ENCODE data around the gene LAMA2.

Gene LAMA2

DNA sequence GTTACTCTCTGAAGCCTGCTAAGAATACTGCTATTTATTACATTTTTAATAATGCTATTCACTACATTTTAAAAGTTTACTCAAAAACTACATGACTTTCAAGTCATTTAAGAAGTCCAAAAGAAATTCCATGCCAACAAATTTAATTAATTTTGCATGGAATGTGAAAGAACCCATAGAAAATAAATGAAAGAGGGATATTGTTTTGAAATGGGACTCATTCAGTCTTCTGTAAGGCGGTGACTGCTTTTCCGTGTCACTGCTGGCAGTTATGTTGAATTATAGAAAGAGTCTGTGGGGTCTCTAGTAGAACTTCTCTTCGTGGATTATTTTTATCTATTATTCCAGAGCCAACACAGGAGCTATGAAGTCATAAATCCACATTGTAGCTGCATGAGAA lies 211.2 kb downstream of the LAMA2 start:
- TF ChIP-seq, protein P1, sequence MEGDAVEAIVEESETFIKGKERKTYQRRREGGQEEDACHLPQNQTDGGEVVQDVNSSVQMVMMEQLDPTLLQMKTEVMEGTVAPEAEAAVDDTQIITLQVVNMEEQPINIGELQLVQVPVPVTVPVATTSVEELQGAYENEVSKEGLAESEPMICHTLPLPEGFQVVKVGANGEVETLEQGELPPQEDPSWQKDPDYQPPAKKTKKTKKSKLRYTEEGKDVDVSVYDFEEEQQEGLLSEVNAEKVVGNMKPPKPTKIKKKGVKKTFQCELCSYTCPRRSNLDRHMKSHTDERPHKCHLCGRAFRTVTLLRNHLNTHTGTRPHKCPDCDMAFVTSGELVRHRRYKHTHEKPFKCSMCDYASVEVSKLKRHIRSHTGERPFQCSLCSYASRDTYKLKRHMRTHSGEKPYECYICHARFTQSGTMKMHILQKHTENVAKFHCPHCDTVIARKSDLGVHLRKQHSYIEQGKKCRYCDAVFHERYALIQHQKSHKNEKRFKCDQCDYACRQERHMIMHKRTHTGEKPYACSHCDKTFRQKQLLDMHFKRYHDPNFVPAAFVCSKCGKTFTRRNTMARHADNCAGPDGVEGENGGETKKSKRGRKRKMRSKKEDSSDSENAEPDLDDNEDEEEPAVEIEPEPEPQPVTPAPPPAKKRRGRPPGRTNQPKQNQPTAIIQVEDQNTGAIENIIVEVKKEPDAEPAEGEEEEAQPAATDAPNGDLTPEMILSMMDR (IDR thresholded peaks at IDR 0.05; ENCODE audit: borderline replicate concordance, control extremely low read depth, extremely low read depth, insufficient read depth, missing control alignments), result no peak
- DNase-seq (ENCODE audit: low spot score), result no peak
- in situ Hi-C loops (cut with MboI; ENCODE audit: low sequenced_read_pairs, unreplicated experiment), result no loop called here

DNA sequence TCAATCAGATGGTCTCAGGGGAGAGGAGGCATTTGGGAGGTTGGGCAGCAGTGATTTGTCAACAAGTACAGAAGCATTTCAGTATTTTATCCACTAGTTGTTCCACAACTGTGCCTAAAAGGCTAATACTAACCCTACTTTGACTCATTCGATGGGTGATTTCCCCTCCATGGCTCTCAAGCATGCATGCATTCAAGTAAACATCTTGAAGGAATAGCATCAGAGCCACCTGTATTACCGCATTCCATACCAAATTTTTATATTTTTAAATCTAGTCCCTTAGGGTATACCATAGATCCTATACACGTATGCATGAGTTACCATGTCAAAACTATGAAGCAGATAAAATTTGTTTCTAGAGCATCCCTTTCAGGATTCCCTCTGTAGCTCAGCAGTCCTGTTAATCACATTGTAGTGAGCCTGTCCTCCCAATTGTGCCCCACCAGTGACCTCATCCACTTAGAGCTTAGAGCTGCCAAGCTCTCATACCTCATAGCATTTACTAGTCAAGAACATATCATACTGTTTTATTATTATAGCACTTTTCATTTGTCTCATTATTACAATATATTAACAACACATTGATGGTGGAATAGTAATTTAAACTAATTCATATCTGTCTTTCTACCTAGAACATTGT lies 213.8 kb downstream of the LAMA2 start:
- DNase-seq (ENCODE audit: low spot score), result no peak
- TF ChIP-seq, protein P1 (IDR thresholded peaks at IDR 0.05; ENCODE audit: borderline replicate concordance, control extremely low read depth, extremely low read depth, insufficient read depth, missing control alignments), result no peak
- in situ Hi-C loops (cut with MboI; ENCODE audit: low sequenced_read_pairs, unreplicated experiment), result no loop called here

DNA sequence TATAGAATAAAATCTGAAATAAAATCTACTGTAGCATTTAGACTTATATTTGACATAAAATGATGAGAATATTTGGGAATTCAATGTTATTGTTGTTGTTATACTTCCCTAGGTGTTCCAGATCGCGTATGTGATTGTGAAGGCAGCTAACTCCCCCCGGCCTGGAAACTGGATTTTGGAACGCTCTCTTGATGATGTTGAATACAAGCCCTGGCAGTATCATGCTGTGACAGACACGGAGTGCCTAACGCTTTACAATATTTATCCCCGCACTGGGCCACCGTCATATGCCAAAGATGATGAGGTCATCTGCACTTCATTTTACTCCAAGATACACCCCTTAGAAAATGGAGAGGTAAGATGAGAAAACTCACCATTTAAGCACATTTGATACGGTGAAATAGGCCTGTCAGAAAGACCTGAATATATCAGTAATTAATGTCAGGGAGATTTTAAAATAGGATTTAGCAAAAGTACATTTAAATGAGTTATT lies 215.2 kb downstream of the LAMA2 start:
- TF ChIP-seq, protein P1 (IDR thresholded peaks at IDR 0.05; ENCODE audit: borderline replicate concordance, control extremely low read depth, extremely low read depth, insufficient read depth, missing control alignments), result no peak
- in situ Hi-C loops (cut with MboI; ENCODE audit: low sequenced_read_pairs, unreplicated experiment), result no loop called here
- no peak for DNase-seq (ENCODE audit: low spot score)

DNA sequence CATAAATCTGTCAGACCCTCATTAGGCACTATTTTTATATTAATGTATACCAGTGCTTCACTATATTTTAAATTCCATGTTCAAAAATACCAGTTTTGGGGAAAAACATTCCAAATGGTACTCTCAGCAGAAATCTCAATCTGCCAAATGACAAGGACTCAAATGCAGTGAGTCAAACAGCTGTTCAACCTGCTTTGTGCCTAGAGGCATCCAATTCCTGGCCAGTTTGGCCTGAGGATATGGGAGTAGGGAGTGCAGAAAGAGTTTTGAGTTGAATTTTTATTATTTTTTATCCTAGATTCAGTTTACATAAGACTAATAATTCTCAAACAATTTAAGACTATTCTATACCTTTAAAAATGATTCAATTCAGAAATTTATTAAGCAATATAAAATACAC lies 216.8 kb downstream of the LAMA2 start:
- TF ChIP-seq, protein P1 (IDR thresholded peaks at IDR 0.05; ENCODE audit: borderline replicate concordance, control extremely low read depth, extremely low read depth, insufficient read depth, missing control alignments), result no peak
- DNase-seq (ENCODE audit: low spot score), result no peak
- in situ Hi-C loops (cut with MboI; ENCODE audit: low sequenced_read_pairs, unreplicated experiment), result no loop called here

DNA sequence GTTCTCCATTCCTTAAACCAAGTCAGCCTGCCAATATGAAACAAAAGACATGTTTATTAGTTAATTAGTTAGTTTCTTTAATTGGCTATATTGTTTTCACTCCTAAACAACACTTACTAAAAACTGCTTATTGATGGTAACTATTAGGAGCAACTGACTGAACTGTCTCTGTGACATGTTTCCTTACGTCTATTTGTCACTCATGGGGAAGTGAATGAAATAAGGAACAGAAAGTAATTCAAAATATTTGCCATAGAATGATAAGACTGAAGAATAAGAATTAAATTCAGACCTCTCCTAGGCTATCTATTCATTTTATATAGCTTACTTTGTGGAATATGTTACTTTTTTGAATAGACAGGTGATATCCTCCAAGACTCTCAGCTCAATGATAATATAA lies 217.2 kb downstream of the LAMA2 start:
- in situ Hi-C loops (cut with MboI; ENCODE audit: low sequenced_read_pairs, unreplicated experiment), result no loop called here
- TF ChIP-seq, protein P1 (IDR thresholded peaks at IDR 0.05; ENCODE audit: borderline replicate concordance, control extremely low read depth, extremely low read depth, insufficient read depth, missing control alignments), result no peak
- DNase-seq (ENCODE audit: low spot score), result no peak

DNA sequence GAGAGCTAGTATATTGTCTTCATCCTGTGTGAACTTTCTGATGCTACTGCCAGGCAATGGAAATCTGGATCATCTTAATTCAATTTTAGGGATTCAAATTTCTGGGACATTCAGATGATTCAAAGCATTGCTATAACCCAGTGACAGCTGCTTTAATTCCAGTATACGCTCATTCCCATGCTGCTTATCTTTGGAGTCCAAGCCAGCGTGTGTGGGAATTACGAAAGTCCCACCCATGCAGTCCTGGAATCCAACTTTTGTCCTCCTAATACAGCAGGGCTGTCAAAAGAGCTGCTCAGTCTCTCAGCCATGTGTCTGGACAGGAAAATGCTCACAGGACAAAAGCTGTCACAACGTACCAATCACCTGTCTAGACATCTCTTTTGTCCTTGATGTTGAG lies 219.8 kb downstream of the LAMA2 start:
- no peak for DNase-seq (ENCODE audit: low spot score)
- in situ Hi-C loops (cut with MboI; ENCODE audit: low sequenced_read_pairs, unreplicated experiment), result no loop called here
- TF ChIP-seq, protein P1 (IDR thresholded peaks at IDR 0.05; ENCODE audit: borderline replicate concordance, control extremely low read depth, extremely low read depth, insufficient read depth, missing control alignments), result no peak

Measured in GM13976 (cell line).